ENCODE results near the gene MIP. TPM values are rescaled to one million over a fixed set of nuclear protein-coding genes. Genes with fewer than 3 reads are reported as not detected.

The MIP gene
- total RNA-seq, 1 donor from 2014 or later: not detected

GRCh38 chr12:56420411-56420810 lies 34.0 kb downstream of the MIP start:
- H3K79me2 ChIP-seq (ENCODE audit: low read depth): no peaks in the 10 kb centered on the region
- H2AFZ ChIP-seq (replicated peaks): no peak overlapping the region
- no peaks in the 10 kb centered on the region for H4K20me1 ChIP-seq (ENCODE audit: low read depth)
- H3K4me3 ChIP-seq: no peak overlapping the region
- no peaks in the 10 kb centered on the region for H3K27me3 ChIP-seq
- TF ChIP-seq EZH2phosphoT487 (IDR thresholded peaks at IDR 0.05): no peak
- TF ChIP-seq EZH2 (IDR thresholded peaks at IDR 0.05): no peak
- TF ChIP-seq CTCF (IDR thresholded peaks at IDR 0.05): no peak
- H3K4me1 Mint-ChIP-seq: no peaks in the 10 kb centered on the region
- no peak overlapping the region for H3K27ac Mint-ChIP-seq
- H3K9me3 ChIP-seq (ENCODE audit: low read depth): no peaks in the 10 kb centered on the region
- H3K4me2 ChIP-seq: no peak overlapping the region
- no peak for DNase-seq (ENCODE audit: low spot score)
- peaks cover 2% of the 10 kb centered on the region for H3K27me3 Mint-ChIP-seq (ENCODE audit: insufficient read depth, low read depth)
- H3K4me1 ChIP-seq: no peaks in the 10 kb centered on the region
- no peak overlapping the region for H3K9ac ChIP-seq
- H3F3A ChIP-seq (ENCODE audit: low read depth): no peaks in the 10 kb centered on the region
- peaks cover 4% of the 10 kb centered on the region for H3K36me3 ChIP-seq
- peaks cover 40% of the 10 kb centered on the region for H3K36me3 Mint-ChIP-seq
- no peak overlapping the region for H3K27ac ChIP-seq
- H3K4me3 Mint-ChIP-seq: no peak overlapping the region
- H3K9me3 Mint-ChIP-seq: no peaks in the 10 kb centered on the region

GRCh38 chr12:56417739-56418138 lies 36.7 kb downstream of the MIP start:
- no peaks in the 10 kb centered on the region for H3K9me3 Mint-ChIP-seq
- Histone ChIP-seq H3K4me3 (no peak overlapping the region), H3K4me1 (no peaks in the 10 kb centered on the region), H3K9me3 (ENCODE audit: low read depth) (no peaks in the 10 kb centered on the region), H4K20me1 (ENCODE audit: low read depth) (no peaks in the 10 kb centered on the region), H3K4me2 (no peak overlapping the region), H3K27me3 (no peaks in the 10 kb centered on the region), H3K36me3 (no peaks in the 10 kb centered on the region), H3K27ac (no peak overlapping the region), H3K9ac (no peak overlapping the region), H3F3A (ENCODE audit: low read depth) (no peaks in the 10 kb centered on the region), H3K79me2 (ENCODE audit: low read depth) (no peaks in the 10 kb centered on the region), H2AFZ (replicated peaks) (no peak overlapping the region)
- DNase-seq (ENCODE audit: low spot score): no peak
- no peak overlapping the region for H3K27ac Mint-ChIP-seq
- TF ChIP-seq EZH2 (IDR thresholded peaks at IDR 0.05) (no peak), CTCF (IDR thresholded peaks at IDR 0.05) (no peak), EZH2phosphoT487 (IDR thresholded peaks at IDR 0.05) (no peak)
- peaks cover 27% of the 10 kb centered on the region for H3K36me3 Mint-ChIP-seq
- H3K4me3 Mint-ChIP-seq: no peak overlapping the region
- no peaks in the 10 kb centered on the region for H3K4me1 Mint-ChIP-seq
- peaks cover 5% of the 10 kb centered on the region for H3K27me3 Mint-ChIP-seq (ENCODE audit: insufficient read depth, low read depth)

GRCh38 chr12:56414401-56414800 lies 40.1 kb downstream of the MIP start:
- no peak overlapping the region for H2AFZ ChIP-seq (replicated peaks)
- Mint-ChIP-seq H3K4me3 (no peak overlapping the region), H3K9me3 (no peaks in the 10 kb centered on the region), H3K36me3 (peaks cover 14% of the 10 kb centered on the region), H3K4me1 (no peaks in the 10 kb centered on the region), H3K27ac (no peak overlapping the region), H3K27me3 (ENCODE audit: insufficient read depth, low read depth) (peaks cover 5% of the 10 kb centered on the region)
- no peaks in the 10 kb centered on the region for H4K20me1 ChIP-seq (ENCODE audit: low read depth)
- DNase-seq (ENCODE audit: low spot score): no peak
- no peaks in the 10 kb centered on the region for H3F3A ChIP-seq (ENCODE audit: low read depth)
- H3K27me3 ChIP-seq: no peaks in the 10 kb centered on the region
- no peak for TF ChIP-seq EZH2 (IDR thresholded peaks at IDR 0.05)
- TF ChIP-seq EZH2phosphoT487 (IDR thresholded peaks at IDR 0.05): no peak
- no peak for TF ChIP-seq CTCF (IDR thresholded peaks at IDR 0.05)
- no peaks in the 10 kb centered on the region for H3K36me3 ChIP-seq
- H3K27ac ChIP-seq: no peak overlapping the region
- no peaks in the 10 kb centered on the region for H3K9me3 ChIP-seq (ENCODE audit: low read depth)
- no peaks in the 10 kb centered on the region for H3K79me2 ChIP-seq (ENCODE audit: low read depth)
- no peak overlapping the region for H3K4me2 ChIP-seq
- H3K4me3 ChIP-seq: no peak overlapping the region
- no peaks in the 10 kb centered on the region for H3K4me1 ChIP-seq
- H3K9ac ChIP-seq: peak overlapping the region; percentile 27

Measured in neural progenitor cell (in vitro differentiated cells).